GM06990 (cell line): ENCODE data around the gene APOL3.
"Not testable (repeated sequence)": the region's sequence is repeated elsewhere in the genome, so short reads cannot be mapped to it uniquely, and the experiment has no call there.

Source experiments
- DNase-seq: peaks from one replicate; pipeline ENCODE4 v3.0.0-alpha.2; 2011; ENCODE audit not compliant: insufficient read length; ENCODE audit errors: extremely low read depth
- H3K27me3 ChIP-seq: replicated peaks from 2 replicates; pipeline ENCODE4 v1.6.0; 2011; ENCODE audit warnings: low read length; ENCODE audit not compliant: control insufficient read depth, insufficient read depth
- H3K36me3 ChIP-seq: 2 replicates; pipeline ENCODE4 v1.5.1; 2011; ENCODE audit warnings: low read length; ENCODE audit not compliant: control insufficient read depth, insufficient read depth
- H3K4me3 ChIP-seq: replicated peaks from 2 replicates; pipeline ENCODE4 v1.5.1; 2011; ENCODE audit warnings: low read depth, mild to moderate bottlenecking, control low read depth, low read length
- TF ChIP-seq, protein P1 (sequence below): IDR thresholded peaks from 2 replicates; pipeline ENCODE4 v1.5.1; 2011; ENCODE audit warnings: low read length, control low read depth, mild to moderate bottlenecking, inconsistent platforms; ENCODE audit not compliant: insufficient read depth, poor library complexity, severe bottlenecking

The APOL3 gene

DNA sequence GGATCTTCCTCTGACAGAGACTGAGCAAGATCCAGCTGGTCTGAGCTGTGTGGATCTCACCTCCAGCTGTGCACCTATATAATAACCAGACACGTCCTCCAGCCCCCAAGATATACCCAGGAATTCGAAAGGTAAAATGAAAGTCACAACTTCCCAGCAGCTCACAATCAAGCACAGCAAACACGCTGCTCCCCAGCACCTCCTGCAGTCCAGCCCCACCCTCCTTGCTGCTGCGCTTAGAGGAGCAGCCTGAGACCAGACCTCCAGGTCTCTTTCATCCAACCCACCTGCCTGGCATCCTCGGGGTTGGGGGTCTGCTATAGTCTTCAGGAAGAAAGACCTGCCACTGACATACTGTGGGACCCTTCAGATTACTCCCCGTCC is 44.1 kb upstream of the APOL3 start:
- H3K4me3 ChIP-seq, result no peak overlapping the region
- no peaks in the 10 kb centered on the region for H3K27me3 ChIP-seq
- no peaks in the 10 kb centered on the region for H3K36me3 ChIP-seq
- DNase-seq, result no peak
- TF ChIP-seq, protein P1, sequence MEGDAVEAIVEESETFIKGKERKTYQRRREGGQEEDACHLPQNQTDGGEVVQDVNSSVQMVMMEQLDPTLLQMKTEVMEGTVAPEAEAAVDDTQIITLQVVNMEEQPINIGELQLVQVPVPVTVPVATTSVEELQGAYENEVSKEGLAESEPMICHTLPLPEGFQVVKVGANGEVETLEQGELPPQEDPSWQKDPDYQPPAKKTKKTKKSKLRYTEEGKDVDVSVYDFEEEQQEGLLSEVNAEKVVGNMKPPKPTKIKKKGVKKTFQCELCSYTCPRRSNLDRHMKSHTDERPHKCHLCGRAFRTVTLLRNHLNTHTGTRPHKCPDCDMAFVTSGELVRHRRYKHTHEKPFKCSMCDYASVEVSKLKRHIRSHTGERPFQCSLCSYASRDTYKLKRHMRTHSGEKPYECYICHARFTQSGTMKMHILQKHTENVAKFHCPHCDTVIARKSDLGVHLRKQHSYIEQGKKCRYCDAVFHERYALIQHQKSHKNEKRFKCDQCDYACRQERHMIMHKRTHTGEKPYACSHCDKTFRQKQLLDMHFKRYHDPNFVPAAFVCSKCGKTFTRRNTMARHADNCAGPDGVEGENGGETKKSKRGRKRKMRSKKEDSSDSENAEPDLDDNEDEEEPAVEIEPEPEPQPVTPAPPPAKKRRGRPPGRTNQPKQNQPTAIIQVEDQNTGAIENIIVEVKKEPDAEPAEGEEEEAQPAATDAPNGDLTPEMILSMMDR, result no peak

DNA sequence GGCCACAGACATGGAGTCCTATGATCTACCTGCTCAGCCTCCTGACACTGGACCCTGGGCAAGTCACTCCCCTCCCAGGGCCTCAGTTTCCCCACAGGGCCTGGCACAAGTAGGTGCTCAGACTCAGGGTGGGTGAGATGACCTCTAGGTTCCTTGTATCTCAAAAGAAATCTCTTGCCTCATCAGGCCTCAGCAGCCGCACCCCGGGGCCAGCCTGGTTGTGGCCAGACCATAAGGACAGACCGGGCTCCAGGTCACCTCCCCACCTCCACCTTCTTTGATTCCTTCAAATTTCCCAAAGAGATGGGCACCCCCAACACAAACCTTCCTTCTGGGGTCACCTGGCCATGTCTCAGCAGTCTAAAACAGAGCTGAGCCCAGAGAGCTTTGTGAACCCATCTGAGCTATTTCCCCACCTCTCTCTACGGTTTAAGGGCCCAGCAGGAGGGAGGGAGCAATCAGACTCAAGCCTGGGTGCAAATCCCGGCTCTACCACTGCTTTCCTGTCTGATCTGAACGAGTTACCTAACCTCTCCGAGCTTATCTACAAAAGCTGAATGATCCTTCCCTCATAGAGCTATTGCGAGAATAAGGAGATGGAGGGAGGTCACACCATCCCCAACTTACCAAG is 43.6 kb upstream of the APOL3 start:
- TF ChIP-seq, protein P1, result no peak
- Histone ChIP-seq H3K27me3 (no peaks in the 10 kb centered on the region), H3K36me3 (no peaks in the 10 kb centered on the region), H3K4me3 (no peak overlapping the region)
- DNase-seq, result no peak

DNA sequence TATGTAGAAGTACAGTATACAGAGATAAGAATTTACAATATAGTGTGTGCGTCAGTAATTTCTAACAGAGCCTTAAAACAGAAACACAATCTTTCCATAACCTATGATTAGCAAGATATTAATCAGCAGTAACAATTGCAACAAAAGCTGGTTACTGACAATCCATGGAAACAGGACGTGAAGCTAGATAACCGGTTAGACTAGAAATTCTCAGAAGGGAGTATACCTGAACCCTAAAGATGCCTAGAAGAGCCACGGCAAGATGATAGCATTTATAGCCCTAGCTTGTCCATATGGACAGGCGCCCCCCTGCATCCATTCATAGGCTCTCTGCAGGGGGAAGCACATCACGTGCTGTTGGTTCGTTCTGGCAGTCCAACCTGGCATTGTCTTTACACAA is 42.9 kb upstream of the APOL3 start:
- H3K36me3 ChIP-seq, DNase-seq, H3K4me3 ChIP-seq, H3K27me3 ChIP-seq: not testable (repeated sequence)

DNA sequence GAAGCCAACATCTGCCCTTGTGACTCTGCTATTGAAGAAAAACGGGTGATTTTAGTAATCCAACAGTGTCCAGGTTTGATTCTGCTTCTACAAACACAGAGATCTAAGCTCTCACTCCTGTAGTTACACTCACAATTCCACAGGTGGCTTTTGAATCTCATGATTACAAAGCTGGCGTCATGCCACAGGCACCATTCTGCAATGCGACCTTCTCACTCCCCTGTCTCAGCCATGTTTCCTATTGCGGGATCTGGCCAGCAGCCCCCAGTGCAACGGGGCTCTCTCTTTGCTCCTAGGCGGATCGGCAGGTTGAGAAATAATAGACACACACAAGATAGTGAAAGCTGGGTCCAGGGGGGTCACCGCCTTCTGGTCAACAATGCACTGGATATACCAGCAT is 42.4 kb upstream of the APOL3 start:
- H3K27me3 ChIP-seq, H3K36me3 ChIP-seq, DNase-seq, H3K4me3 ChIP-seq: not testable (repeated sequence)

DNA sequence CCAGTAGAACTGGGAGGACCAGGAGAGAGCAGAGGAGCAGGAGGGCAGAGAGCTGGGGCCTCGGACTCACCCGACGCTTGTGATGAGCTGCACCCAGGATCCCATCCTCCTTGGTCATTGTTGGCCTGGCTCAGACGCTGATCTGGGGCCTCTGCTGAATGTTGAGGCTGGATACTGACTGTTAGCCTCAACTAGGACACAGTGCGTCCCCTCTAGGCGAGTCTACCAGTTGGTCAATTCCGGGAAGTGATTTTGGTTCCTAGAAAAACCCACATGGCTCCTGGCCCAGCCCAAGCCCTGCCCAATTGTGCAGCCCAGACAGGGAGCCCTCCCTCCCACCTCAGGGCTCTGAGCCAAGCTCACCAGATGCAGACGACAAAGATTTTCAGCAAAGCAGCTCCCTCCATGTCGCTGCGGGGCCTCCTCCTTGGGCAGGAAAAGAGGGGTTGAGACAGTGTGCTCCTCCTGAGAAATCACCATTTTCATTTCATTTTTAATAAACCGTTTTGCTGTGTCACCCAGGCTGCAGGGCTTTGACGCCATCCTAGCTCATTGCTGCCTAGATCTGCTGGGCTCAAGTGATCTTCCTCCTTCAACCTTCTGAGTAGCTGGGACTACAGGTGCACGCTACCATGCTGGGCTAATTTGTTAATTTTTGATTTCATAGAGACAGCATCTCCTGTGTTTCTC is 41.2 kb upstream of the APOL3 start, which contains the start of gene APOL4:
TSS of gene APOL4 (minus strand) at position 180 of the 690 bp plus-strand sequence. CDS start at position 105, 75 bp downstream.
- Histone ChIP-seq H3K4me3 (no peak within 1 kb of the TSS), H3K36me3 (no peaks in the 10 kb centered on the region), H3K27me3 (no peaks in the 10 kb centered on the region)
- no peak for DNase-seq
- TF ChIP-seq, protein P1, result no peak

DNA sequence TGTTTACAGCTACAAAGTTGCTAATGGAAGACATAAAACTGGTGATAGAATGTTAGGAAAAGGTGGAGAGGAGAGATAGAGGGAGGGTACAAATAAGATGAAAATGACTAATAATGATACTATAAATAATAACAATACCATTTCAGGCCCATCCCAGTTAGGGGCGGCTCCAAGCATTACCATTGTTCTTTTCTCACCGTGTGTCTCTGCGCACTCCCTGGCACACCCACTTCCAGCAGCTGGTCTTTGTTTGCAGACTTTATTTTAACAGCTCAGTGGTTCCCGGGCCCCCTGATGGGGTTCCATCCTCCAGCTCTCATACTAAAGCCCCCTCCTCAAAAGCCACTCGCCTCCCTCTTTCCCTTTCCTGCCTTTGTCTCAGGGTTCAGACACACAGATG is 40.5 kb upstream of the APOL3 start:
- H3K4me3 ChIP-seq, H3K27me3 ChIP-seq, DNase-seq, H3K36me3 ChIP-seq: not testable (repeated sequence)

DNA sequence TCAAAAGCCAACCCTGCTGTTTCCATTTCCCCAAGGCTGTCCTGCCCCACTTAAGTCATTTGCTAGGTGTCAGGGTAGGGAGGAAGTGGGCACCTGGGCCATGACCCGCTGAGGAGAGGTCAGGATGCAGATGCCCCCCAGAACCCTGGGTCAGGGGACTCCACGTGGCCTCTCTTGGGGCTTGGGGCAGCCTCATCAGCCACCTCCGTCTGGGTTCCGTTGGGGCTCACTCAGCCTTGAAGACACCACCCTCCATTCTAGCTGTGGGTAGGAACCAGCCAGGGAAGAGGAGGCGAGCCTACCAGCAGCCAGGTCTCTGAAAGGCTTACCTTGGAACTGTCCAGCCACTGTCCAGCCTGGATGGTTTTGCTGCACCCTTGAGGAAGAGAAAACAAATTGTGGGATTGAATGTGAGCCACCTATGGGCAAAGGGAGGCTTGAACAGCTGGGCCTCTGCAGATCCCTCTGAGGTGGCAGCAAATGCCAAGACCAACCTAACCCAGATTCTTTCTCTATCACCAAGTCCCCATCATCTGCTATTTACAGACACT is 38.5 kb upstream of the APOL3 start:
- no peak for DNase-seq
- no peak overlapping the region for H3K4me3 ChIP-seq
- no peaks in the 10 kb centered on the region for H3K36me3 ChIP-seq
- H3K27me3 ChIP-seq, result no peaks in the 10 kb centered on the region
- TF ChIP-seq, protein P1, result no peak
